Epithelial cell of esophagus (primary cell): ENCODE measurements around the gene TRPM2.

Source experiments
- DNase-seq: peaks from one replicate; pipeline ENCODE4 v3.0.0; 2010; ENCODE audit warnings: low read depth
- H3K4me3 ChIP-seq: 2 replicates; pipeline ENCODE4 v1.5.1; 2011; ENCODE audit warnings: mild to moderate bottlenecking, low read length, control low read depth
- TF ChIP-seq, protein P1 (sequence below): IDR thresholded peaks from 2 replicates; pipeline ENCODE4 v1.5.1; 2011; ENCODE audit warnings: low read depth, mild to moderate bottlenecking, low read length, control low read depth, inconsistent platforms; ENCODE audit not compliant: insufficient read depth; ENCODE audit errors: missing control alignments

Gene TRPM2

DNA sequence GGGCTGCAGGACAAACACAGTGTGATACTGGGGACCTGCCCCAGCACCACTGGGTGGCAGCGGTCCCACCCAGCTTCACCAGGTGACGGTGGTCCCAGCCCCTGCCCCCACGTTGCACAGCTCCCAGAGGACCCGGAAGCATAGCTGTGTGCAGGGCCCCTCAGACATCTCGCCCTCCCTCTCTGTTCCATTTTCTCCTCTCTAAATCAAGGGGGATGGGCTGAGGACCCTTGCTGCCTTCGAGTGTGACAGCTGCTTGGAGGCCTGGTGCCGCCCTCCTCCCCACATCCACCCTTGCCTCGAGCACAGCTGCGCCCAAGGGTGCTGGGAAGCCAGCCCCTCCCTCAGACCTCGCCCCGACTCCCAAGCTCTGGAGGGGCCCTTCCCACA is 85.8 kb downstream of the TRPM2 start:
- H3K4me3 ChIP-seq, result no peak overlapping the region
- TF ChIP-seq, protein P1, sequence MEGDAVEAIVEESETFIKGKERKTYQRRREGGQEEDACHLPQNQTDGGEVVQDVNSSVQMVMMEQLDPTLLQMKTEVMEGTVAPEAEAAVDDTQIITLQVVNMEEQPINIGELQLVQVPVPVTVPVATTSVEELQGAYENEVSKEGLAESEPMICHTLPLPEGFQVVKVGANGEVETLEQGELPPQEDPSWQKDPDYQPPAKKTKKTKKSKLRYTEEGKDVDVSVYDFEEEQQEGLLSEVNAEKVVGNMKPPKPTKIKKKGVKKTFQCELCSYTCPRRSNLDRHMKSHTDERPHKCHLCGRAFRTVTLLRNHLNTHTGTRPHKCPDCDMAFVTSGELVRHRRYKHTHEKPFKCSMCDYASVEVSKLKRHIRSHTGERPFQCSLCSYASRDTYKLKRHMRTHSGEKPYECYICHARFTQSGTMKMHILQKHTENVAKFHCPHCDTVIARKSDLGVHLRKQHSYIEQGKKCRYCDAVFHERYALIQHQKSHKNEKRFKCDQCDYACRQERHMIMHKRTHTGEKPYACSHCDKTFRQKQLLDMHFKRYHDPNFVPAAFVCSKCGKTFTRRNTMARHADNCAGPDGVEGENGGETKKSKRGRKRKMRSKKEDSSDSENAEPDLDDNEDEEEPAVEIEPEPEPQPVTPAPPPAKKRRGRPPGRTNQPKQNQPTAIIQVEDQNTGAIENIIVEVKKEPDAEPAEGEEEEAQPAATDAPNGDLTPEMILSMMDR, result no peak
- DNase-seq, result no peak

DNA sequence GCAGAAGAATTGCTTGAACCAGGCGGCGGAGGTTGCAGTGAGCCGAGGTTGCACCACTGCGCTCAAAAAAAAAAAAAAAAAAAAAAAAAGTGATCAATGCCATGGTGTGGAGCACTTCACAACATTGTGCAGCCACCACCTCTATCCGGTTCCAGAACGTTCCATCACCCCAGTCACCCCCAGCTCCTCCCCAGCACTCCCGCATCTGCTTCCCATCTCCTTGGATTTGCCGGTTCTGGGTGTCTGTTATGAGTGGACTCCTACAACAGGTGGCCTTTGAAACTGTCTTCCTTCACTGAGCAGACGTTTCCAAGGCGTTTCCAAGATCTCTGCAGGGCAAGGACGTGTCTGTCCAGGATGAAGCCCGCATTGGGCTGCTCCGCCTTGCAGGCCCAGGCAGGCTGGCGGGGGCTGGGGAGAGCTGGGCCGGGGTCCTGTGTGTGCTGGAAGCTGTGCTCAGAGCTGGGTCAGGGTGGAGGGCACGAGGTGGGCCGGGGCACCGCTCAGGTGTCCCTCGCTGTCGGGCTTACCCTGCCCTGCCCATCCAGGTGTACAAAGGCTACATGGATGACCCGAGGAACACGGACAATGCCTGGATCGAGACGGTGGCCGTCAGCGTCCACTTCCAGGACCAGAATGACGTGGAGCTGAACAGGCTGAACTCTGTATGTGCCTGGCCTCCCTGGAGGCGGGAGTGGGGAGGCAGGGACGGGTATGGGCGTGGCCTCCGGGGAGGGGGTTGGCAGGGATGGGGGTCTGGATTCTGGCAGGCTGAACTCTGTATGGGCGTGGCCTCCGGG is 87.0 kb downstream of the TRPM2 start:
- DNase-seq, result no peak
- TF ChIP-seq, protein P1, result no peak
- H3K4me3 ChIP-seq, result no peak overlapping the region

DNA sequence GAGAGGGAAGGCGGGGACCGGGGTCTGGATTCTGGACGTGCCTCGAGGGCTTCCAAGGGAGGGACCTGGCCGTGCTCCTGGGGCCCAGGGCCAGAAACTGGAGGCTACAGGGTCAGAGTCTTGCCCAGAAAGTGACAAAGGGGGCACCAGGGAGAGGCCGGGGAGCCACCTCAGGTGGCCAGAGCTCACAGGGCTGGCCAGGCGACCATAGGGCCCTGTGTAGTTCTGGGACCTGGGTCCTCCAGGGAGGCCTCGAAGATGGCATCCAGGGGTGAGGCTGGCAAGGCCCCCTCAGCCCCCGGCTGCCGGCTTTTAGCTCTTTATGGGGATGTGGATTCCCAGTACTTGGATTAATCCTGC is 87.6 kb downstream of the TRPM2 start:
- no peak for DNase-seq
- TF ChIP-seq, protein P1, result no peak
- H3K4me3 ChIP-seq, result no peak overlapping the region

DNA sequence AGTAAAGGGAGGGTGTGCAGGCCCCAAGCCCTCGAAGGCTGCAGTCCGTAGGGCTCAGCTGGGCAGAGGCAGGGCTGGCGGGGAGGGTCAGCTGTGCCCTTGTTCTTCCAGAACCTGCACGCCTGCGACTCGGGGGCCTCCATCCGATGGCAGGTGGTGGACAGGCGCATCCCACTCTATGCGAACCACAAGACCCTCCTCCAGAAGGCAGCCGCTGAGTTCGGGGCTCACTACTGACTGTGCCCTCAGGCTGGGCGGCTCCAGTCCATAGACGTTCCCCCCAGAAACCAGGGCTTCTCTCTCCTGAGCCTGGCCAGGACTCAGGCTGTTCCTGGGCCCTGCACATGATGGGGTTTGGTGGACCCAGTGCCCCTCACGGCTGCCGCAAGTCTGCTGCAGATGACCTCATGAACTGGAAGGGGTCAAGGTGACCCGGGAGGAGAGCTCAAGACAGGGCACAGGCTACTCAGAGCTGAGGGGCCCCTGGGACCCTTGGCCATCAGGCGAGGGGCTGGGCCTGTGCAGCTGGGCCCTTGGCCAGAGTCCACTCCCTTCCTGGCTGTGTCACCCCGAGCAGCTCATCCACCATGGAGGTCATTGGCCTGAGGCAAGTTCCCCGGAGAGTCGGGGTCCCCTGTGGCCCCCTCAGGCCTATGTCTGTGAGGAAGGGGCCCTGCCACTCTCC is 88.3 kb downstream of the TRPM2 start:
- H3K4me3 ChIP-seq, result no peak overlapping the region
- DNase-seq, result no peak
- TF ChIP-seq, protein P1, result no peak

DNA sequence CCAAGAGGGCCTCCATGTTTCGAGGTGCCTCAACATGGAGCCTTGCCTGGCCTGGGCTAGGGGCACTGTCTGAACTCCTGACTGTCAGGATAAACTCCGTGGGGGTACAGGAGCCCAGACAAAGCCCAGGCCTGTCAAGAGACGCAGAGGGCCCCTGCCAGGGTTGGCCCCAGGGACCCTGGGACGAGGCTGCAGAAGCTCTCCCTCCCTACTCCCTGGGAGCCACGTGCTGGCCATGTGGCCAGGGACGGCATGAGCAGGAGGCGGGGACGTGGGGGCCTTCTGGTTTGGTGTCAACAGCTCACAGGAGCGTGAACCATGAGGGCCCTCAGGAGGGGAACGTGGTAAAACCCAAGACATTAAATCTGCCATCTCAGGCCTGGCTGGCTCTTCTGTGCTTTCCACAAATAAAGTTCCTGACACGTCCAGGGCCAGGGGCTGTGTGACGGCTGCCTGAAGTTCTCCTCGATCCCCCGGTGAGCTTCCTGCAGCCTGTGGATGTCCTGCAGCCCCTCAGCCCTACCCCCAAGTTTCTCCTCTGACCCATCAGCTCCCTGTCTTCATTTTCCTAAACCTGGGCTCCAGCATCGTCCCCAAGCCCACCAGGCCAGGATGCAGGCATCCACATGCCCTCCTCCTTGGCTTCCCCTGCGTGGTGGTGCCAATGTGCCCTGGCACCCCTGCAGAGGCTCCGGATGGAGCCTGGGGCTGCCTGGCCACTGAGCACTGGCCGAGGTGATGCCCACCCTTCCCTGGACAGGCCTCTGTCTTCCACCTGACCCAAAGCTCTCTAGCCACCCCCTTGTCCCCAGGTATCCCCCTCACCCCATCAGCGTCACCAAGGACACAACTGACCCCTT is 89.1 kb downstream of the TRPM2 start:
- DNase-seq, result no peak
- TF ChIP-seq, protein P1, result no peak
- no peak overlapping the region for H3K4me3 ChIP-seq

DNA sequence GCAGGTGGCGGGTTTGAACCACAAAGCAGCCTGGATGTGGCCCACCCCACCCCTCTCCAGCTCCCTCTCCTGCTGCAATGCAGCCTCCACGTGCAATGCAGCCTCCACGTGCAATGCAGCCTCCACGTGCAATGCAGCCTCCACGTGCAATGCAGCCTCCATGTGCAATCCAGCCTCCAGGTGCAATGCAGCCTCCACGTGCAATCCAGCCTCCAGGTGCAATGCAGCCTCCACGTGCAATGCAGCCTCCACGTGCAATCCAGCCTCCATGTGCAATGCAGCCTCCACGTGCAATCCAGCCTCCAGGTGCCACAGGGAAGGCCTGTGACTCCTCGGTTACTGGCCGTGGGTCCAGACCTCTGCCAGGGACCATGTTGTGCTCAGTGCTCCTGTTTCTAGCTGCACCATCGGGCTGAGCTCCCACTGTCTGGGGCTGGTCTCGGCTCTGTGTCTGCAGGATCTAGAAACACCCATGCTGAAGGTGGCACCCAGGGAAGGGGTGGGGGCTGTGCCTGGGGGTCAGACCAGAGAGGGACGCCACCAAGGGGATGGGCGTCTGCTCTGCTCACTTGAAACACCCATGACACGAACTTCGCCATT is 90.0 kb downstream of the TRPM2 start:
- H3K4me3 ChIP-seq, result no peak overlapping the region
- DNase-seq, result no peak
- TF ChIP-seq, protein P1, result no peak
